Activated T-cell treated with anti-CD3 and anti-CD28 coated beads, Interleukin-2, amount 50 U/mL, for 1 hour (primary cell): ENCODE data around the gene RYR1.
"Not testable (repeated sequence)": the region's sequence is repeated elsewhere in the genome, so short reads cannot be mapped to it uniquely, and the experiment has no call there.

Experiments
- DNase-seq: peaks from one replicate; pipeline ENCODE4 v3.0.0-alpha.2; 2020

Gene RYR1

GRCh38 chr19:38626401-38626800 lies 192.9 kb downstream of the RYR1 start:
- no peak for DNase-seq

GRCh38 chr19:38629568-38629967 lies 196.1 kb downstream of the RYR1 start:
- no peak for DNase-seq

GRCh38 chr19:38631301-38631700 lies 197.8 kb downstream of the RYR1 start:
- DNase-seq = not testable (repeated sequence)

- DNase-seq = not testable (repeated sequence)
Observed at GRCh38 chr19:38631811-38632475, 198.5 kb downstream of the RYR1 start.

- DNase-seq = no peak
Observed at GRCh38 chr19:38632476-38633213, 199.2 kb downstream of the RYR1 start.

- DNase-seq = peak; percentile 77
Observed at GRCh38 chr19:38634757-38635482, 201.4 kb downstream of the RYR1 start.

- DNase-seq = no peak
Observed at GRCh38 chr19:38635483-38636399, 202.2 kb downstream of the RYR1 start.
